Measurements from ENCODE around the gene HSD17B12. TPM values are rescaled to one million over a fixed set of nuclear protein-coding genes. Genes with fewer than 3 reads are reported as not detected.

Gene HSD17B12
- total and polyA plus RNA-seq, 2 donors (not counting 3 experiments of a cell fraction or from before 2014, with no cell fraction given) = 41.5 to 96.5 TPM

- Histone ChIP-seq H2AFZ (ENCODE audit: low read depth, low read length) (no peak overlapping the region), H3K9me1 (replicated peaks; ENCODE audit: control insufficient read depth, extremely low read depth, insufficient read depth, low read length) (no peaks in the 10 kb centered on the region), H3K4me1 (ENCODE audit: control insufficient read depth, extremely low read depth, insufficient read depth, low read length) (no peaks in the 10 kb centered on the region), H3K9ac (replicated peaks; ENCODE audit: extremely low read depth, insufficient read depth, low read length) (no peak overlapping the region), H3K36me3 (ENCODE audit: control insufficient read depth in 2 of 2, extremely low read depth in 1 of 2, insufficient read depth in 2 of 2, low read length in 2 of 2) (peaks cover 0 to 2% of the 10 kb centered on the region in 2 experiments), H3K27ac (ENCODE audit: insufficient read depth, low read depth, low read length) (no peak overlapping the region), H3K4me3 (replicated peaks in 1 of 3; ENCODE audit: insufficient read depth in 1 of 3, low read depth in 1 of 3, low read length in 3 of 3) (no peak overlapping the region), H3K9me3 (replicated peaks; ENCODE audit: control insufficient read depth, insufficient read depth, low read length) (no peaks in the 10 kb centered on the region), H4K20me1 (replicated peaks; ENCODE audit: control insufficient read depth, extremely low read depth, insufficient read depth, low read length) (no peaks in the 10 kb centered on the region), H3K4me2 (ENCODE audit: insufficient read depth, low read length) (no peak overlapping the region), H3K79me2 (ENCODE audit: control insufficient read depth, insufficient read depth, low read length) (no peaks in the 10 kb centered on the region), H3K27me3 (ENCODE audit: control insufficient read depth in 2 of 2, insufficient read depth in 2 of 2, low read length in 2 of 2) (no peaks in the 10 kb centered on the region)
- no peak for FAIRE-seq
- dilution Hi-C loops (cut with MboI; ENCODE audit: extremely low pct_ligation_motif_present, low sequenced_read_pairs) (no loop called here), intact Hi-C loops (cut with micrococcal nuclease) (no loop called here)
- no TSS peak for BruUV-seq (replicated peaks)
- TF ChIP-seq POLR2A (IDR thresholded peaks at IDR 0.05; ENCODE audit: low read depth, low read length) = no peak
- TF ChIP-seq MAX (IDR thresholded peaks at IDR 0.05; ENCODE audit: insufficient read depth, insufficient read length) = no peak
- POLR2A ChIA-PET = no interaction called here
- CTCF ChIA-PET = no interaction called here
- no peak for DNase-seq (ENCODE audit: low read depth, low spot score)
These were observed 137.7 kb downstream of the HSD17B12 start for GRCh38 chr11:43818220-43818619.

- no peak for DNase-seq (ENCODE audit: low read depth, low spot score)
- POLR2A ChIA-PET = no interaction called here
- Histone ChIP-seq H3K4me2 (ENCODE audit: insufficient read depth, low read length) (no peak overlapping the region), H3K9me3 (replicated peaks; ENCODE audit: control insufficient read depth, insufficient read depth, low read length) (no peaks in the 10 kb centered on the region), H3K27me3 (ENCODE audit: control insufficient read depth in 2 of 2, insufficient read depth in 2 of 2, low read length in 2 of 2) (no peaks in the 10 kb centered on the region), H3K27ac (ENCODE audit: insufficient read depth, low read depth, low read length) (no peak overlapping the region), H3K79me2 (ENCODE audit: control insufficient read depth, insufficient read depth, low read length) (no peaks in the 10 kb centered on the region), H3K36me3 (ENCODE audit: control insufficient read depth in 2 of 2, extremely low read depth in 1 of 2, insufficient read depth in 2 of 2, low read length in 2 of 2) (peaks cover 2 to 3% of the 10 kb centered on the region in 2 experiments), H4K20me1 (replicated peaks; ENCODE audit: control insufficient read depth, extremely low read depth, insufficient read depth, low read length) (no peaks in the 10 kb centered on the region), H3K9ac (replicated peaks; ENCODE audit: extremely low read depth, insufficient read depth, low read length) (no peak overlapping the region), H3K4me1 (ENCODE audit: control insufficient read depth, extremely low read depth, insufficient read depth, low read length) (no peaks in the 10 kb centered on the region), H3K9me1 (replicated peaks; ENCODE audit: control insufficient read depth, extremely low read depth, insufficient read depth, low read length) (no peaks in the 10 kb centered on the region), H2AFZ (ENCODE audit: low read depth, low read length) (no peak overlapping the region), H3K4me3 (replicated peaks in 1 of 3; ENCODE audit: insufficient read depth in 1 of 3, low read depth in 1 of 3, low read length in 3 of 3) (no peak overlapping the region)
- dilution Hi-C loops (cut with MboI; ENCODE audit: extremely low pct_ligation_motif_present, low sequenced_read_pairs) (no loop called here), intact Hi-C loops (cut with micrococcal nuclease) (no loop called here)
- no TSS peak for BruUV-seq (replicated peaks)
- CTCF ChIA-PET = no interaction called here
- no peak for FAIRE-seq
- no peak for TF ChIP-seq GATA2 (IDR thresholded peaks at IDR 0.05; ENCODE audit: insufficient read depth, insufficient read length, low read depth, low read length)
- TF ChIP-seq MYC (IDR thresholded peaks at IDR 0.05; ENCODE audit: low read depth, low read length) = no peak
- TF ChIP-seq MAX (IDR thresholded peaks at IDR 0.05; ENCODE audit: insufficient read depth, insufficient read length) = no peak
- TF ChIP-seq EZH2 (IDR thresholded peaks at IDR 0.05; ENCODE audit: borderline replicate concordance, low read depth, low read length, severe bottlenecking) = no peak
- TF ChIP-seq JUN (IDR thresholded peaks at IDR 0.05; ENCODE audit: borderline replicate concordance, insufficient read depth, insufficient read length, low read depth) = no peak
- no peak for TF ChIP-seq POLR2A (IDR thresholded peaks at IDR 0.05; ENCODE audit: low read depth, low read length)
- TF ChIP-seq POLR2AphosphoS5 (IDR thresholded peaks at IDR 0.05; ENCODE audit: insufficient read depth, low read depth, low read length) = no peak
- TF ChIP-seq FOS (IDR thresholded peaks at IDR 0.05; ENCODE audit: borderline replicate concordance, insufficient read depth, low read length) = no peak
- TF ChIP-seq CTCF (IDR thresholded peaks at IDR 0.05; ENCODE audit: extremely low read depth in 1 of 2, insufficient read depth in 1 of 2, low read depth in 1 of 2, low read length in 2 of 2) = no peak
These were observed 139.4 kb downstream of the HSD17B12 start for GRCh38 chr11:43819926-43820325.

All from endothelial cell of umbilical vein (primary cell).